HuH-7 (cell line): Measurements from ENCODE around the gene CDKN1C.

Experiments used
- DNase-seq: peaks from one replicate; pipeline ENCODE4 v3.0.0; 2011; ENCODE audit warnings: low spot score

Gene CDKN1C

DNA sequence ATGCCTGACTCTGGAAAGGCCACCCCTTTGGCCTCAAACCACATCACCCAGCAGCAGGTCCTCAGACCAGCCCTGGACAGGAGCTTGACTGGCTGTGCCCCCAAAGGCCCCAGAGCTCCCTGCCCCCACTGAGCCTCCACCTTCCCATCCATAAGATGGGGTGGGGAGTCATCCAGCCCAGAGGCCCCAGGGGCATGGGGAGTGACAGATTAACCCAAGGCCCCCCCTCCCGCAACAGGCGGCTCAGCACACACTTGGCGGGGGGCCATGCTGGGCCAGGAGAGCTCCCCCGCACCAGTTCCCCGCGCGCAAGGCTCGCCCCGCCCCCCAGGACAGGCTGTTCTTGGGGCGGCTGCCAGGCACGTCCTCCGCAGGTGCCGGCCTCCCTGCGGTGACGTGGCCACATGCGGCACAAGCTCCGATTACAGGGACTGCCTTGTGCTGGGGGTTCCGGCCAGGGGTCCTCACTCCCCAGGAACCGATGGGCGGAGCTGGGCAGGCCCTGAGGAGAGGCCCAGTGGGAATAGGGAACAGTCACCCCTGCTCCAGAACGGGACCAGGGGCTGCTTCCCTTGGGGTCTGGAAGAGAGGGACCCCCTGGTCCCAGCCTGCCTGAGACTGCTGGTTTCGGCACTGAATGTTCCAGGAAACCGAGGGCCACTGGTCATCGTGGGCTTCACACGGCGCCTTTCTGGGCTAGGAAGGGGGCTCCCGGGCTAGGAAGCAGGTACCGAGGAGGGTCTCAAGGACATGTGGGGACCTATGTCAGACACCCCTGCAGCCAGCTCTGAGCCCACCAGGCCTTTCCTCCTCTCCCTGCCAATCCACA is 5.1 kb upstream of the CDKN1C start:
- DNase-seq, result no peak

DNA sequence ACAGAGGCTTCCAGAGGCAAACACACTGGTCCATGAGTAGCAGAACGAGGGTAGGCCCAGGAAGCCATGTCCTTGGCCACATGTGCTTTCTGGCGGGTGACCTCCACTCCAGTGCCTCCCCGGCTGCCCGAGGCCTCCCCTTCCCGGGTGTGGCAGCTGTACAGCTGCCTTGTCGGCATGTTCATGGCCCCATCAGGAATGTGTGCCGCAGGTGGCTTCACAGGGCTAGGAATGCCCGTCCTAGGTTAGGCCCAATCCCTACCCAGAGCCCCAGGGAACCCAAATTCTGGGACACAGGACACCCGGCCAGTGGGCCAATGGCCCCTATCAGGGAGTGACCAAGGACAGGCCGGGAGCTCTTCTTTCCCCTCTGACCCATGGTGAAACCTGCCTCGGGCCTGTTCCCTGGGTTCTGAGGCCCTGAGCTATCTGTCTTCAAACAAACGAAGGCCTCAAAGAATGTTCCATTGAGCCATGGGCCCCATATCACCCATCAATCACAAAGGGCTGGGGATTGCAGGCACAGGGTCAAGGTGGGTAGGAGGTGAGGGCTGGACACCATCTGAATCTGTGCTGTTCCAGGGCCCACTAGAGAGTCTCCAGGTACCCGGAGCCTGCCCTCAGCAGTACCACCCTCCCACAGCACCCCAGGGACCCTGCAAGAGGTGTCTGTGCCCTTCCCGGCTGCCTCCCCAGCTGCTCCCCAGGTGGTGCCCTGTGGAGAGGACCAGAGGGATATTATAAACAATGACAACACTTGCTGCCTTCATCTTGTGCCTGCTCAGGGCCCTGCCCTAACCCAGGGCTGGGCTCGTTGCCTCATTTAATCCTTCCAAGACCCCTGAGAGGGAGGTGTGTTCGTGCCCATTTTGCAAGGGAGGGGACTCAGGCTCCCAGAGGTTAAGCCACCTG is 4.0 kb upstream of the CDKN1C start:
- DNase-seq, result no peak

DNA sequence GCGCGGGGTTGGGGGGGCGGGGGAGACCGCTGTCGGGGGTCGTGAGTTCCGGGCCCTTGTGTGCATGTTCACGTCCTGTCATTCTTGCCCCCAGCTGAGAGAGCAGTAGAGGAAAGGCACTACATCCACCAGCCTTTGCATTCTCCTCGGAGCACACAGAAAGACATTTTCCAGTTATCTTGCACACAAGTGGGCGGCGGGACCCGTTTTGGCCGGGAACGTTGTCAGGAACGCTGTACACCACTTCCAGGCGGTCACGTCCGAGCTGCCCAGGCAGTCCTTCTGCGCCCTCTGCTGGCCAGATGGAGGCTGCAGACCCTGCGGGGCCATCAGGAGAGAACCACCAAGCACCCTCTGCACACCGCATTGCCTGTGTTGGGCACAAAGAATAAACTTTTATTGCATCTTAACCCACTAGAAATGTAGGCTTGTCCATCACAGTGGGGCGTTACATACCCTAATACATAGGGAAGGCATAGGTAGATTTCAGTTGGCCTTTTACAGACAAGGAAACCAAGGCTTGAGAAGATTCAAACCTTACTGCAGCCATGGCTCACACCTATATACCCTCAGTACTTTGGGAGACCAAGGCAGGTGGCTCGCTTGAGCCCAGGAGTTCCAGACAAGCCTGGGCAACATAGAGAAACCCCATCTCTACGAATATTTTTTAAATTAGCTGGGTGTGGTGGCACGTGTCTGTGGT is 2.8 kb upstream of the CDKN1C start:
- DNase-seq, result peak; percentile 91

DNA sequence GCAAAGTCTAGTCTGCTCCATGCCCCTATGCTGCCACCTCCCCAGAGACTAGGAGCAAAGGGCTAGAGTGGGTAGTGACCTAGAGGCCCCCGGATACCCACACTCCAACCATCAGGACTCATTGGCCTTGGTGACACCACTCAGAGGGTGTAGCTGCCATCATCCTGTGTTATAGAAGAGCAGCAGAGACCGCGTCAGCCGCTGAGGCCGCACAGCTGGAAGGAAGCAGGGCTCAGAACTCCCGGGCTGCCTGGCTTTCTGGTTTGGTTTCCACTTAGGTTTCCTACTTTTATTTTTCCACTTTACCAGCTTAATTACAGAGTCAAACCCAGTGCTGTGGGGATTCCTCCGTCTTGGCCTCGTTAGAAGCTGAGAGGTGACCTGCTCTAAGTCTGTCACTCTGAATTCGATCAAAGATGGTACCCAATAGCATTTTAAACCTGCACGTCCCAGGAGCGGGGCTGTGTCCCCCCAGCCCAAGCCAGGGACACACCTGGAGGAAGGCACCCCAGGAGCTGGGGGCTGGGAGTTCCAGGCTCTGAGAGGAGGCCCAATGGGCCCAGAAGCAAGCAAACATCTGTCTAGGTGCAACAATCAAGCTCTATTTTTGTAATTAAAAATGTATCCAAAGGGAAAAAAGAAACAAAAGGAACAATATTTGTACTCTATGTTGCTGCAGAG is 2.1 kb upstream of the CDKN1C start:
- no peak for DNase-seq

DNA sequence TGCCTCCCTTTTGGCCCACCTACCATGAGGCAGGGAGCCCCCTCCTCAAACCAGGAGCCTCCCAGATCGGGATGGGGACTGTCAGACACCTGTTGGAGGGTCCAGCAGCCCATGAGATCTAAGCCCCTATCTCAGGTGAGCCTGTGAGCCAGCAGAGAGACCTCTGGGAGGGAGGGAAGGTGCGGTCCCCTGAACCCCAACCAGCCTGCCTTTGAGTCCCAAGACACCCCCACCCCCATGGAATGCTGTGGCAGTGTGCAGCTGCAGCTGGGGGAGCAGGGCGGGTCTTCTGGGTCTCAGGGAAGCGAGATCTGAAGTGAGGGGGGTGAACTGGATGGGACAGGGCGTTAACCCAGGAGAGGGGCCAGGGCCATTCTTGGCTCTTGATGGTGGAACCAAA is 1.4 kb upstream of the CDKN1C start:
- no peak for DNase-seq

DNA sequence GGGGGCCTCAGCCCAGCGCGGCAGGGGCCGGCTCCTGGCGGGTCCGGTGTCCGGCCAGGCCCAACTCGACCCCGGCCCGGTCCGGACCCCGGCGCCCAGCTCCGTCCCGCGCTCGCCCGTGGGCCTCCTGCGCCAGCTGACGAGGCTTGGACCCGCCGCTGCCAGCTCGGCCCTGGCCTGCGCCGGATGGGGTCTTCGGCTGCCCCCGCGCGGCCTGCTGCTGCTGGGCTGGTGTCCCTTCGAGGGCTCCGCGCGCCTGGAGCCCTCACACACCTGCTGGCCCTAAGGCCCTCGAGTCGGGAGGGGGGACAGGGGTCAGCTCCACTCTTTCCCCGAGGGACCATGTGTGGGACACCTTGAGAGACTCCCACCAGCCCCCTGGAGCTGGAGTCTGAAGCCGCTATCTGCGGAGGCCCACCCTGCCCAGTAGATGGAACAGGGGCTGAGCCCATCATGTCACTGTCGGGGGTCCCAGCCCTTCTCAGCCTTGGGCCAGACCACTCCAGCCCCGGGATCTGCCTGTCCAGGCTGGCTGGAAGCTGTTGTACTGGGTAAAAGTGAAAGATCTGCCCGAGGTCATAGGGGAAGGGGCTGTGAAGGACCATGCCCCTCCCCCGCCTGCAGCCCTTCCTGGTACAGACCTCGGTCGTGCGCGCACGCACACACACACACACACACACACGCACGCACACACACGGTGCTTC is 768 bp upstream of the CDKN1C start:
- no peak for DNase-seq

DNA sequence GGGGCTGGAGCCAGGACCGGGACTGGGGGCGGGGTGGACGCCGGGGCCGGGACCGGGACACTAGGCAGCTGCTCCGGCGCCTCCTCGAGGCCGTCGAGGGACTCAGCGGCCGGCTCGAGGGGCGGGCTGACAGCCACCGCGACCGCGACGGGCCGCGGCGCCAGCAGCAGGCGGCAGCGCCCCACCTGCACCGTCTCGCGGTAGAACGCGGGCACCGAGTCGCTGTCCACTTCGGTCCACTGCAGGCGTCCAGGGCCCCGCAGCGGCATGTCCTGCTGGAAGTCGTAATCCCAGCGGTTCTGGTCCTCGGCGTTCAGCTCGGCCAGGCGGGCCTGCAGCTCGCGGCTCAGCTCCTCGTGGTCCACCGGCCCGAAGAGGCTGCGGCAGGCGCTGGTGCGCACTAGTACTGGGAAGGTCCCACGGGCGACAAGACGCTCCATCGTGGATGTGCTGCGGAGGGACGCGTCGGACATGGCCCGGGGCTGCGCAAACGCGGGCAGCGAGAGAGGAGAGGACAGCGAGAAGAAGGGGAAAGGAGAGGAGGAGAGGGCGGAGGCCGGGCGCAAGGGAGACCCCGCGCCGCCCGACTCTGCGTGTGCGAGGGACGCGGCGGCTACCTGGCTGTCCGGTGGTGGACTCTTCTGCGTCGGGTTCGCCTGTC is 428 bp downstream of the CDKN1C start:
- DNase-seq, result peak; percentile 83

DNA sequence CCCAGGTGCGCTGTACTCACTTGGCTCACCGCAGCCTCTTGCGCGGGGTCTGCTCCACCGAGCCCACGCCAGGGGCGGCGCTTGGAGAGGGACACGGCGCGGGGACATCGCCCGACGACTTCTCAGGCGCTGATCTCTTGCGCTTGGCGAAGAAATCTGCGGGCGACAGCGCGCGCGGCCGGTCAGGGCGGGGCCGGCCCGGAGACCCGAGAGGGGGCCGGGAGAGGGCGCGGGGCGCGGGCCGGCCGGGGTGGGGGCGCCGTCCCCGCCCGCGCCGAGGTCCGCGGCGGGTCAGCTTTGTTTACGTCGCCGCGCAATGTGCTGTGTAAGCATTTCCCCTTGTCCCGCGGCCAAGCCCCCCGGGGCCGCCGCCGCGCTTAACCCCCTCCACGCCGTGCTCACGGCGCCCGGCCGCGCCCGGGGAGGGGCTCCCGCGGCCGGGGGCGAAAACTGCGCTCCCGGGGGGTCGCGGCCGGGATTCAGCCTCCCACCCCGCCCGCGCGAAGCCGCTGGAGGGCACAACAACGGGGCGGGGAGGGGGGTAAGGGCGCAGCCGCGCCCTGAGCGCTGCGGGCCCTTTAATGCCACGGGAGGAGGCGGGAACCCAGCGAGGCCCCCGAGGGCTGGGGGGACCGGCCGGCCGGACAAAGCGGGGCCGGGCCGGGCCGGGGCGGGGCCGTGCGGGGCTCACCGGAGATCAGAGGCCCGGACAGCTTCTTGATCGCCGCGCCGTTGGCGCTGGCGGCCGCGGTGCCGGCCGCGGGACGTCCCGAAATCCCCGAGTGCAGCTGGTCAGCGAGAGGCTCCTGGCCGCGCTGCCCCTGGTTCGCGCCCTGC is 1.4 kb downstream of the CDKN1C start:
- DNase-seq, result peak; percentile 62

DNA sequence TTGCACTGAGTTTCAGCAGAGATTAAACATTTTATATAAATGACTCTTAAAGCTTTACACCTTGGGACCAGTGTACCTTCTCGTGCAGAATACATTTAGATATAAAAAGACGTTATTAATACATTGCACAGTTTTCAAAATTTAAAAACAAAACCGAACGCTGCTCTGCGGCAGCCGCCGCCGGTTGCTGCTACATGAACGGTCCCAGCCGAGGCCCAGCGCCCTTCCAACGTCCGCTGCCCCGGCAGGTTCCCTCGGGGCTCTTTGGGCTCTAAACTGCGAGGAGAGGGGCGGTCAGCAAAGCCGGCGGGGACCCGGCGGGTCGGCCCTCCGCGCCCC is 2.0 kb downstream of the CDKN1C start:
- DNase-seq, result no peak

DNA sequence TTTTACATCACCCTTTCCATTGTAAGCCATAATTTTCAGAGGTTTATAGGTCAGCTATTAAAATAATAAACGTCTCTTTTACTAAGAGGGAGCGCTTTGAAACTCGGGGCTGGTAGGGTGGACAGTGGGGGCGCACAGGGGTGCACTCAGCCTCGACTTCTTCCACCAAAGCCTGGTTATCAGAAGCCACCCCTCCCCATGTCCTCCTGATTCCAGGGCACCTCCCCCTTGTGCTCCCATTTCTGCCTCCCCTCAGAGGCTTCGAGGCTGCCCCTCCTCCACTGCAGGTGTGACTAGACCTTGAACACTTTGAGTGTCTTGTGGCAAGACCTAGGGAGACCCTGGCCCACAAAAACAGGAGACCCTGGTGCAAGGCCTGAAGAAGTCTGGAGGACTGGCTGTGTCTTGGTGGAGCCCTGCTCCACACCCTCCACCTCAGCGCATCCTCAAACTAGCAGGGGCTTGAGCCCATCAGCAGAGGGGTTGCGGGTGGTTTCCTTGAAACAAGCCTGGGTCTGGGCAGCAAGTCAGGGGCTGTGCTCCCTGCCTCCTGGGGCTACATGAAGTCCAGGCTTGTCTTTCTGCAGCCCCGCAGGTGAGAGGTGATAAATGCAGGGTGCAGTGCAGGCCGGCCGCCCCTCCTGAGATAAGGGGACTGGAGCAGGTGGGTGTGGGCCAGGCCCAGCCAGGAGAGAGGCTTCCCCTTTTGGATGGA is 3.0 kb downstream of the CDKN1C start:
- DNase-seq, result no peak

DNA sequence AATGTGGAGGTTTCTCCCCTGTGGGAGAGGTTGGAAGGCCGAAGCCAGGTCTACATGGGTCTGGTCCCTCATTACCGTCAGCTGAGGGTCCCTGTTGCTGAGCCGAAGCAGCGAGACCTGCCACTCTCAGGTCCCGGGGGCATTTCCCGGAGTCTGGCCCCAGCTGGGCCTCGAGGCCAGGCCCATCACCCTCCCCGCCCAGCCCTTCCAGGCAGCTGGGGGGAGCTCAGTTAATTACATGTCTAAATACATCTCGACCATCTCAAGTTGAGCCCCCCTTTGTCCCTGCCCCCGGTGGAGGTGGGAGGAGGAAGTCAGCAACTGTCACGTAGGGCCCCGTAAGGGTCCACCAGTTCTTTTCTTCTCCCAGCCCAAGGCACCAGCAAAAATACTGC is 3.6 kb downstream of the CDKN1C start:
- no peak for DNase-seq

DNA sequence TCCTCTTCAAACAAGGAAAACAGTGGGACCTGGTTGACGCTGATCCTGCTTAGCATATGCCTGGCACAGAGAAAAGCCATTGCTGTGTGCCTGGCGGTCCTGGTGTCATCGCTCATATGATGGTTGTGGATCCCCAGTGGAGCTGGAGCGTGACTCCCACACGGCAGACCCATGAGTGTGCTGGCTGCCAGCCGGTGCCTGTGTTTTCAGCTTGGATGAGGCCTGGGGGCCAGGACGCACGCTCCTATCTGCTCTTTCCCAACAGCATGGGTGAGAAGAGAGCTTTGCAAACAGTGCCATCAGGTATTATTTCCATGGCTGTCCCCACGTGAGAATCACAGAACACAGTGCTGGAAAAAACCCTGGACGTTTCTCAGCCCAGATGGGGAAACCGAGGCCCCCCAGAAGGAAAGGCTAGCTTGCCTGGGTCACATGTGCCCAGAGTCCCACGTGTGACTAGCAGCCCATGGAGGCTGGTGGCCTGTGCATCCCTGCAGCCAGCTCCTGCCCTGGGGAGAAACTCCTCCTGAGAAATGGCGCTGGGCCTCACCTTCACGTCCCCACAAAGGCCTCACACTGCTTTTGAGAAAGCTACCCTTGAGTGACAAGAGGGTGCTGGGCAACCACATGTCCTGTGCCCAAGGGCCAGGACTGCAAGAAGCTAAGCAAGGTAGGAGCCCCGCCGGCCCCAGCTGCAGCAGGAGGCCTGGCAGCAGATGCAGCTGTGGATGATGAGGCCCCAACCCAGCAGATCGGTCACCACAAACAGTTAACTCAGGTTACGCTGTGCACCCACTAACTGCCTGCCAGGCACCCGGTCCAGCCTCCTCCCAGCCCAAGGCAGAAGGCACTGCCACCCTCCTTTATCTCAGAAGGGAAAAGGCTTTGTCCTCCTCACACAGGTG is 4.2 kb downstream of the CDKN1C start:
- DNase-seq, result no peak

DNA sequence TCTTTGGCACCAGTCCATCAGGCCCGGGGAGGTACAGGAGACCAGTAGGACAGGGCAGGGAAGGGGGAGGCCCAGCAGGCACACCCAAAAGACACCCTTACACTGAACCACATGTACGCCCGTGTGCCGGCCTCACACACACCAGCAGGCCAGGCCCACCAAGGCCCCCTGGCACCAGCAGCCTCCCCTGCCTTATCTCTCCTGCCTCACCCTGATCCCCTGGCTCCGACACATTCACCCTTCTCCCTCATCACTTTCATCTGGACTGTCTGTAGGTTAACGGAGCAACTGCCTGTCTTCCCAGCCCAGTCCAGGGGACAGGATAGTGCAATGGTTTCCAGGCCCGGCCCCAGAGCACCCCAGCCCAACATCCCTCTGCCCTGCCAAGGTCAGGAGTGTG is 4.9 kb downstream of the CDKN1C start:
- no peak for DNase-seq

DNA sequence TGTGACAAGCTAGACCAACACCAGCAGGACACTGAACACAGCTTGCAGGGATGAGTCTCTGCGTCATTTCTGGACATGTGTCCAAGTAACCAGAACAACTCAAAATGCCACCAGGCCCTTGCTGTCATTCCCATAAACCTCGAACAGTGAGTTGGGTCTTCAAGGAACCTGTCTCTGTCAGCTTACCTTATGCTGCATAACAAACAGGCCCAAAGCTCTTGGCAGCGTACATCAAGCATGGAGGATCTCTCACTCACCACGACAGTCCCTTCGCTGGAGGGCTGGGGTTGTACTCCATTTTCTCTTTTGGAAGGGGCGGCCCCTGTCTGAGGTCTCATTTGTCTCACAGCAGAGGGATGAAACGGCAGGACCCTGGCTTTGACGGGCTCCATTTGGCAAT is 6.8 kb downstream of the CDKN1C start:
- DNase-seq, result no peak

DNA sequence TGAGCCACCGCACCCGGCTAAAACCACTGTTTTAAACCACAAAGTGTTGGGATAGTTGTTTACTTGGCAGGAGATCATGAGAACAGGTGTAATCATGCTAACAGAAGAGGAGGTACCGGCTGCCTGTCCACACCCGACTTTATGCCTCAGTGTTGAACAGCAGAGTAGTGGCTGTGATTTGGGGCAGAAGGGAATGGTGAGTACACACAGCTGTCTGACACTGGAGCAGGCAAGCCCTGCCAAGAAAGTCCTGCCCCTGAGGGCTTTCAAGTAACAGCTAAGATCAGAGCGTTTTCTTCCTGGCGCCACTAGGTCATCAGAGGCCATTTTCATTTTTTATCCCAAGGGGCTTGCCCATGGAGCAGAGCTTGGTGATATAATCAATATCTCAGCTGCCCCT is 8.1 kb downstream of the CDKN1C start:
- no peak for DNase-seq

DNA sequence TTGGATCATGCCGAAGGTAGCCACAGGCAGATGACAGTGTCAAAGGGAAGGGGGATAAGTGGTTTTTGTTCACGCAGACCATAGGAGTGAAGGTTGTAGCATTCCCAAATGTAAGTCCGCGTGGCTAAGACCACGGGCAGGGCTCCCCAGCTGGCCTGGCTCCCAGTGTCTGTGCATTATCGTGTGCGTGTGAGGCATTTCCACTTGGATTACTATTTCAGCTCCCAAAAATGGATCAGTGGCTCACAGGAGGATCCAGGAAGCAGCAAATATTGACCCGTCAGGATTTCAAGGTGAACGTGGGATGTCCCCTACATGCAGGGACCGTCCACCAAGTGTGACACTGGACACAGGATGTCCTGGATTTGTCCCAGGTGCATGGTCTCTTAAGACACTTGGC is 10.6 kb downstream of the CDKN1C start:
- DNase-seq, result no peak

DNA sequence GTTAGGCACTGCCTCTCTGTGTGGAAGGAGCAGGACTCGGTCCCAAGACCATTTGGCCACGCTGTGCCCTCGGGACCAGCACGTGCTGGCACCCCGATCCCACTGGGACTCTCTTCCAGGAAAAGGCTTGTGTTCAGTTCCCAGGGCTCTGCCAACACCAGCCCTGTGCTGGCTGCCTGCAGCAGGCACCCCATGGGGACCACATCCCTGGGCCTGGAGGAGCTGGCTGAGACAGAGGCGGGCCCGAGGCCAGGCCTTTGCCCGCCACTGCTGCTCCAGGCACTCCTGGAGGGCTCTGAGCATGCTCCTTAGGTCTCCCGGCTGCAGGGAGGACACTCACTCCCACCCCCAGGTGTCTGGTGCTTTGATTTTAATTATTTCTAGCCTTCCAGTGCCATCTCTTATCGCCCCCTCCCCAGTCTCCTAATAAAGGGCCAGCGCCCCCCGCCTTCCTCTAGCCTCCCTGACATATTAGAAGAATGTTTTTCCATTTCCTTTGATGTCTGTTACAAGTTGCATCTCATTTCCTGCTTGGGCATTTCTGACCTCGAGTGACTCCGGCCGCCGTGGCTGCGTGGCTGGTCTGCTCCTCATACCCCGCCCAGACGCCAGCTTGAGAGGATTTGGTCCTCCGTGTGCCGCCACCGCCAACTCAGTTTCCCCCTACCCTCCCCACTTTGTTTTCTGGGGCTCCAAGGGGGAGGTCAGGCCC is 14.4 kb downstream of the CDKN1C start:
- DNase-seq, result no peak

DNA sequence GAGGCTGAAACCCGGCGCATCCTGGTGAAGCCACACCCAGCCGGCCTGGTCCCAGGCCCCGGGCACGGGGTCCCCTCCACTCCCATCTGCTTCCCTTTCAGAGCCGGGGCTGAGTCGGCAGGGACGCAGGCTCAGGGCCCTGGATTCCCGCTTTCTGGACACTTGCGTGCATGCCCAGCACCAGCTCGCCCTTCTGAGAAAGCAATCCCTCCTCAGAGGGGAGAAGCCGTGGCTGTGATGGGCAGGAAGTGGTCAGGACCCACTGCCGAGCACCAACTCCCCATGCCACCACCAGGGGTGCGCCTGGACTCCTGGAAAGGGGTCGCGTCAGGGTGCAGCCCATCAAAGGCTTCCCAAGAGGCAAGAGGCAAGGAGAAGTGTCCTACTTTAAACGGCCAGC is 15.1 kb downstream of the CDKN1C start:
- DNase-seq, result no peak
